Transverse colon (tissue), 3 donors: ENCODE data around the gene ZBTB12.

Experiments
- EP300 ChIP-seq: sonication (generic); formaldehyde crosslinking; IDR thresholded peaks from one replicate; pipeline ENCODE4 v1.6.1; 2017; ENCODE audit warnings: antibody characterized with exemption, low read depth
- TF ChIP-seq, protein P1 (sequence below), 5 experiments: fragments of 200-600 bp in 3 of 5; fragments of 450-650 bp in 2 of 5; sonication (generic) in 3 of 5; IDR thresholded peaks; 1 replicate in 2 of 5; 2 replicates in 3 of 5; pipeline ENCODE4 v1.5.1; 2016 to 2017; ENCODE audit warnings: antibody characterized with exemption in 5 of 5, inconsistent platforms in 3 of 5, mild to moderate bottlenecking in 2 of 5, moderate library complexity in 1 of 5

DNA sequence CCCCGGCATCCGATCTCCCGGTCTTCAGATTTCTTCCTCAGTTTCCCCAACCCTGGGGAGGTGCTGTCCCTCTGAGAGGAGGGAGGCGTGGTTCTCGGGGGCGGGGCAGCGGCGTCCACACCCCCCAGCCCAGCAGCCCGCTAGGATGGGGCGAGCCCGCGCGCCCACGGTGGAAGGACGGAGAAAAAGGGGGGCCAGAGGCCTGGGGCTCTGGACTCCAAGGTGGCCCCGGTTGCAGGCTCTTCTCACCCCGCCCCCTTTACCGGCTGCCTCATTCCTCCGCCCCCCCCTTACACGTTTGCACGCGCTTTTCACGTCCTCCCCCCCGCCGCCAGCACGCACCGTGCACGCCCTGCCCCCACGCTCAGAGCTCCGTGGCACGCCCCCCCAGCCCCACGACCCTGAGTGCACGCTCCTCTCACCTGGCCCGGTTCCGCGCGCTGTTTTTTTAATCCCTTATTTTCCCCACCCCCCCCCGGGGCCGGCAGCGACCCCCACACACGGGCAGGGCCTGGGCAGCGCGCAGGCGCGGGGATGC, 402 bp downstream of the ZBTB12 start:
- TF ChIP-seq, protein P1, sequence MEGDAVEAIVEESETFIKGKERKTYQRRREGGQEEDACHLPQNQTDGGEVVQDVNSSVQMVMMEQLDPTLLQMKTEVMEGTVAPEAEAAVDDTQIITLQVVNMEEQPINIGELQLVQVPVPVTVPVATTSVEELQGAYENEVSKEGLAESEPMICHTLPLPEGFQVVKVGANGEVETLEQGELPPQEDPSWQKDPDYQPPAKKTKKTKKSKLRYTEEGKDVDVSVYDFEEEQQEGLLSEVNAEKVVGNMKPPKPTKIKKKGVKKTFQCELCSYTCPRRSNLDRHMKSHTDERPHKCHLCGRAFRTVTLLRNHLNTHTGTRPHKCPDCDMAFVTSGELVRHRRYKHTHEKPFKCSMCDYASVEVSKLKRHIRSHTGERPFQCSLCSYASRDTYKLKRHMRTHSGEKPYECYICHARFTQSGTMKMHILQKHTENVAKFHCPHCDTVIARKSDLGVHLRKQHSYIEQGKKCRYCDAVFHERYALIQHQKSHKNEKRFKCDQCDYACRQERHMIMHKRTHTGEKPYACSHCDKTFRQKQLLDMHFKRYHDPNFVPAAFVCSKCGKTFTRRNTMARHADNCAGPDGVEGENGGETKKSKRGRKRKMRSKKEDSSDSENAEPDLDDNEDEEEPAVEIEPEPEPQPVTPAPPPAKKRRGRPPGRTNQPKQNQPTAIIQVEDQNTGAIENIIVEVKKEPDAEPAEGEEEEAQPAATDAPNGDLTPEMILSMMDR (IDR thresholded peaks at IDR 0.05) = no peak
- no peak for TF ChIP-seq EP300
